Stimulated activated CD8-positive, alpha-beta memory T cell treated with anti-CD3 and anti-CD28 coated beads, Interleukin-2, amount 100 ng/mL, for 1 hour (primary cell): Measurements from ENCODE around the gene ADAMTS17.

ENCODE experiments used
- DNase-seq, 2 donors: peaks; one replicate each; pipeline ENCODE4 v3.0.0-alpha.2; 2020; ENCODE audit warnings: low read depth in 2 of 2

The ADAMTS17 gene

GRCh38 chr15:100252359-100252758, 89.4 kb downstream of the ADAMTS17 start:
- DNase-seq, result no peak

GRCh38 chr15:100250176-100250800, 91.5 kb downstream of the ADAMTS17 start:
- DNase-seq, result no peak

- DNase-seq, result no peak
Observed at GRCh38 chr15:100249096-100249815, 92.5 kb downstream of the ADAMTS17 start.

- DNase-seq, result no peak
Observed at GRCh38 chr15:100248236-100248635, 93.5 kb downstream of the ADAMTS17 start.

- no peak for DNase-seq
Observed at GRCh38 chr15:100247228-100248225, 94.2 kb downstream of the ADAMTS17 start.

GRCh38 chr15:100245855-100246254, 95.9 kb downstream of the ADAMTS17 start:
- no peak for DNase-seq

GRCh38 chr15:100245487-100245820, 96.3 kb downstream of the ADAMTS17 start:
- DNase-seq, result no peak

GRCh38 chr15:100244796-100245486, 96.8 kb downstream of the ADAMTS17 start:
- DNase-seq, result no peak

- no peak for DNase-seq
Observed at GRCh38 chr15:100242989-100243388, 98.8 kb downstream of the ADAMTS17 start.

GRCh38 chr15:100241572-100242482, 99.9 kb downstream of the ADAMTS17 start:
- DNase-seq, result no peak

GRCh38 chr15:100236981-100237720, 104.6 kb downstream of the ADAMTS17 start:
- DNase-seq, result no peak

- no peak for DNase-seq
Observed at GRCh38 chr15:100235030-100235617, 106.7 kb downstream of the ADAMTS17 start.

GRCh38 chr15:100234158-100235029, 107.4 kb downstream of the ADAMTS17 start:
- no peak for DNase-seq

GRCh38 chr15:100230784-100231183, 111.0 kb downstream of the ADAMTS17 start:
- DNase-seq, result no peak

GRCh38 chr15:100229181-100230163, 112.3 kb downstream of the ADAMTS17 start:
- DNase-seq, result no peak

- no peak for DNase-seq
Observed at GRCh38 chr15:100227781-100228180, 114.0 kb downstream of the ADAMTS17 start.

- no peak for DNase-seq
Observed at GRCh38 chr15:100226107-100226506, 115.7 kb downstream of the ADAMTS17 start.
